Upper lobe of left lung (tissue), 6 donors: ENCODE data around the gene STAT5B. TPM values are rescaled to one million over a fixed set of nuclear protein-coding genes. Genes with fewer than 3 reads are reported as not detected.

Experiments
- ATAC-seq, 2 donors: fragments of 200-7000 bp; cut with Tn5 transposase; one replicate each; pipeline ENCODE4 v1.9.1; 2022; ENCODE audit warnings: mild to moderate bottlenecking in 2 of 2, moderate library complexity in 2 of 2; ENCODE audit not compliant: low FRiP score in 2 of 2
- DNase-seq, 2 donors: peaks; one replicate each; pipeline ENCODE4 v3.0.0-alpha.2; 2019 to 2020
- H3K27ac ChIP-seq, 4 donors: fragments of 200-600 bp; sonication (generic); one replicate each; pipeline ENCODE4 v1.5.1; 2016 to 2019
- H3K27me3 ChIP-seq, 4 donors: fragments of 200-600 bp; sonication (generic); one replicate each; pipeline ENCODE4 v1.5.1; 2017 to 2019
- H3K36me3 ChIP-seq, 4 donors: fragments of 200-600 bp; sonication (generic); one replicate each; pipeline ENCODE4 v1.5.1; 2016 to 2019
- H3K4me1 ChIP-seq, 4 donors: fragments of 200-600 bp; sonication (generic); one replicate each; pipeline ENCODE4 v1.5.1; 2018 to 2019
- H3K4me3 ChIP-seq, 4 donors: fragments of 200-600 bp; sonication (generic); one replicate each; pipeline ENCODE4 v1.5.1; 2017 to 2019; ENCODE audit warnings: mild to moderate bottlenecking in 2 of 4, moderate library complexity in 1 of 4
- H3K9me3 ChIP-seq, 4 donors: fragments of 200-600 bp; sonication (generic); one replicate each; pipeline ENCODE4 v1.5.1; 2018 to 2019
- CTCF ChIP-seq, 6 experiments: fragments of 450-650 bp in 4 of 6; fragments of 200-600 bp in 2 of 6; sonication (generic) in 2 of 6; IDR thresholded peaks; one replicate each; pipeline ENCODE4 v1.5.1; 2016 to 2019; ENCODE audit warnings: antibody characterized with exemption in 6 of 6
- EP300 ChIP-seq, 4 donors: sonication (generic); formaldehyde crosslinking; IDR thresholded peaks; one replicate each; pipeline ENCODE4 v1.5.1; 2017; ENCODE audit warnings: antibody characterized with exemption in 4 of 4, control low read depth in 2 of 4
- POLR2A ChIP-seq, 4 donors: fragments of 450-650 bp; IDR thresholded peaks; one replicate each; pipeline ENCODE4 v1.5.1; 2016 to 2017; ENCODE audit warnings: antibody characterized with exemption in 4 of 4, mild to moderate bottlenecking in 2 of 4
- POLR2AphosphoS5 ChIP-seq, 2 donors: sonication (generic); formaldehyde crosslinking; IDR thresholded peaks; one replicate each; pipeline ENCODE4 v1.5.1; 2017; ENCODE audit warnings: antibody characterized with exemption in 2 of 2
- WGBS, 2 donors: methylation state at CpG; one replicate each; pipeline ENCODE4 v1.1.5; 2017 to 2018; 5-methylcytosine and 5-hydroxymethylcytosine counted together
- total RNA-seq, 6 donors: library from RNA; depleted of rRNA in 4 of 6; stranded (reverse); fragments of >200 nt in 4 of 6; gene quantifications; one replicate each; pipeline versions ENCODE4 v1.1.0 to v1.2.1, GENCODE V29; 2016 to 2021
- donor health status: DM: no; HTN: no; CAD: no; lungs with moderate emphysema.
- donor health status: DM: no; HTN: yes; CAD: no; lungs with severe emphysema.

The STAT5B gene
- total RNA-seq, 6 donors from 2014 or later = 48.6 to 115 (median 66.3) TPM

GRCh38 chr17:42271006-42271778 is 5.0 kb downstream of the STAT5B start:
- H3K9me3 ChIP-seq = no peaks in the 10 kb centered on the region
- TF ChIP-seq POLR2AphosphoS5 (IDR thresholded peaks at IDR 0.05) (no peak), EP300 (IDR thresholded peaks at IDR 0.05) (no peak), CTCF (IDR thresholded peaks at IDR 0.05) (no peak), POLR2A (IDR thresholded peaks at IDR 0.05) (no peak)
- H3K36me3 ChIP-seq = no peaks in the 10 kb centered on the region
- H3K27me3 ChIP-seq = no peaks in the 10 kb centered on the region
- no peak overlapping the region for H3K4me3 ChIP-seq
- ATAC-seq = no peak
- no peak for DNase-seq
- H3K27ac ChIP-seq = no peak overlapping the region
- WGBS, 2 donors = 83 to 86% methylated on average over 3 of the region's 3 CpGs
- H3K4me1 ChIP-seq = peaks cover 13 to 71% (median 46%) of the 10 kb centered on the region in 4 donors

- no peak overlapping the region for H3K4me3 ChIP-seq
- no peaks in the 10 kb centered on the region for H3K36me3 ChIP-seq
- H3K4me1 ChIP-seq = peaks cover 13 to 71% (median 46%) of the 10 kb centered on the region in 4 donors
- WGBS, 2 donors = 78 to 79% methylated on average over 6 of the region's 6 CpGs
- H3K9me3 ChIP-seq = no peaks in the 10 kb centered on the region
- H3K27me3 ChIP-seq = no peaks in the 10 kb centered on the region
- no peak for DNase-seq
- TF ChIP-seq POLR2AphosphoS5 (IDR thresholded peaks at IDR 0.05) (no peak), POLR2A (IDR thresholded peaks at IDR 0.05) (no peak), EP300 (IDR thresholded peaks at IDR 0.05) (no peak)
- ATAC-seq = no peak
- no peak overlapping the region for H3K27ac ChIP-seq
Observed at GRCh38 chr17:42270596-42270995, 5.6 kb downstream of the STAT5B start.

GRCh38 chr17:42270170-42270535 is 6.0 kb downstream of the STAT5B start:
- DNase-seq = no peak
- TF ChIP-seq EP300 (IDR thresholded peaks at IDR 0.05) = no peak
- no peak for TF ChIP-seq CTCF (IDR thresholded peaks at IDR 0.05)
- TF ChIP-seq POLR2A (IDR thresholded peaks at IDR 0.05) = no peak
- TF ChIP-seq POLR2AphosphoS5 (IDR thresholded peaks at IDR 0.05) = no peak
- H3K36me3 ChIP-seq = no peaks in the 10 kb centered on the region
- H3K27ac ChIP-seq = no peak overlapping the region
- no peak for ATAC-seq
- peaks cover 13 to 71% (median 44%) of the 10 kb centered on the region in 4 donors for H3K4me1 ChIP-seq
- WGBS, 2 donors = 61 to 73% methylated on average over 4 of the region's 4 CpGs
- H3K27me3 ChIP-seq = no peaks in the 10 kb centered on the region
- no peaks in the 10 kb centered on the region for H3K9me3 ChIP-seq
- no peak overlapping the region for H3K4me3 ChIP-seq

GRCh38 chr17:42268236-42268635 is 8.0 kb downstream of the STAT5B start:
- H3K36me3 ChIP-seq = no peaks in the 10 kb centered on the region
- peaks cover under 1 to 52% (median 29%) of the 10 kb centered on the region in 4 donors for H3K4me1 ChIP-seq
- WGBS, 2 donors = 82 to 84% methylated on average over 5 of the region's 5 CpGs
- H3K4me3 ChIP-seq = no peak overlapping the region
- H3K27me3 ChIP-seq = no peaks in the 10 kb centered on the region
- no peak overlapping the region for H3K27ac ChIP-seq
- DNase-seq (no peak), ATAC-seq (no peak)
- H3K9me3 ChIP-seq = no peaks in the 10 kb centered on the region
- TF ChIP-seq POLR2A (IDR thresholded peaks at IDR 0.05) (no peak), POLR2AphosphoS5 (IDR thresholded peaks at IDR 0.05) (no peak), EP300 (IDR thresholded peaks at IDR 0.05) (no peak), CTCF (IDR thresholded peaks at IDR 0.05) (no peak)

- Histone ChIP-seq H3K27me3 (no peaks in the 10 kb centered on the region), H3K4me3 (no peak overlapping the region), H3K9me3 (no peaks in the 10 kb centered on the region), H3K27ac (peak overlapping the region in 2 of 4 donors; percentile 51 to 64), H3K4me1 (peaks cover 0 to 41% (median 19%) of the 10 kb centered on the region in 4 donors), H3K36me3 (no peaks in the 10 kb centered on the region)
- TF ChIP-seq EP300 (IDR thresholded peaks at IDR 0.05) = peak in 2 of 4 donors; percentile 41 to 82
- TF ChIP-seq CTCF (IDR thresholded peaks at IDR 0.05) = no peak
- peak; percentile 36 to 73 for TF ChIP-seq POLR2AphosphoS5 (IDR thresholded peaks at IDR 0.05)
- peak in 1 of 2 donors; percentile 49 for DNase-seq
- peak; percentile 43 to 44 for ATAC-seq
- 64 to 65% methylated on average over 9 of the region's 9 CpGs for WGBS, 2 donors
Observed at GRCh38 chr17:42266918-42267766, 9.0 kb downstream of the STAT5B start.
